HEK293 (cell line): ENCODE data around the gene TAS2R46.

ENCODE experiments used
- CTCF ChIA-PET: fragments of 350-600 bp; formaldehyde crosslinking; extraction: SDS; loops from one replicate; lab custom pipeline; 2021; ENCODE audit warnings: antibody characterized with exemption; lab: Yijun Ruan, JAX
- POLR2A ChIA-PET: fragments of 300-600 bp; formaldehyde crosslinking; extraction: SDS; loops from one replicate; lab custom pipeline; 2020; ENCODE audit warnings: antibody characterized with exemption, inconsistent platforms; lab: Yijun Ruan, JAX
- H3K27ac ChIP-seq: fragments of 200-500 bp; sonication (Bioruptor generic); 2 replicates; pipeline ENCODE4 v1.5.1; 2014; ENCODE audit warnings: low read depth, low read length, control low read depth, inconsistent platforms; ENCODE audit errors: extremely low read depth
- H3K36me3 ChIP-seq, 2 experiments: fragments of 200-500 bp in 1 of 2; sonication (Bioruptor generic) in 1 of 2; 1 replicate in 1 of 2; 2 replicates in 1 of 2; pipeline ENCODE4 v1.5.1; 2014 to 2017; ENCODE audit warnings: inconsistent platforms in 2 of 2, low read length in 2 of 2; ENCODE audit not compliant: control insufficient read depth in 2 of 2, insufficient read depth in 1 of 2
- H3K4me1 ChIP-seq: fragments of 200-500 bp; sonication (Bioruptor generic); 2 replicates; pipeline ENCODE4 v1.5.1; 2014; ENCODE audit warnings: mild to moderate bottlenecking, low read length, inconsistent platforms; ENCODE audit not compliant: control insufficient read depth, insufficient read depth
- H3K4me3 ChIP-seq: 2 replicates; pipeline ENCODE4 v1.5.1; 2011; ENCODE audit warnings: low read depth, mild to moderate bottlenecking, control low read depth, low read length, moderate library complexity
- H3K9me3 ChIP-seq: fragments of 200-500 bp; sonication (Bioruptor generic); 2 replicates; pipeline ENCODE4 v1.5.1; 2014; ENCODE audit warnings: low read depth, low read length, inconsistent platforms; ENCODE audit not compliant: control insufficient read depth, insufficient read depth
- FEZF1 ChIP-seq: fragments of 450-650 bp; formaldehyde crosslinking; IDR thresholded peaks from 2 replicates; pipeline ENCODE4 v1.5.1; 2016; ENCODE audit warnings: missing biosample characterization, missing genetic modification characterization
- PRDM1 ChIP-seq: fragments of 450-650 bp; formaldehyde crosslinking; IDR thresholded peaks from 2 replicates; pipeline ENCODE4; 2016; ENCODE audit warnings: missing biosample characterization, missing genetic modification characterization
- ZBTB48 ChIP-seq: fragments of 450-650 bp; formaldehyde crosslinking; IDR thresholded peaks from 2 replicates; pipeline ENCODE4 v1.5.1; 2016; ENCODE audit warnings: missing biosample characterization, missing genetic modification characterization
- ZNF530 ChIP-seq: fragments of 450-650 bp; formaldehyde crosslinking; IDR thresholded peaks from 2 replicates; pipeline ENCODE4 v1.5.1; 2016; ENCODE audit warnings: low read depth, missing biosample characterization, missing genetic modification characterization
- ZNF621 ChIP-seq: fragments of 450-650 bp; formaldehyde crosslinking; IDR thresholded peaks from 2 replicates; pipeline ENCODE4 v1.5.1; 2017; ENCODE audit warnings: missing biosample characterization, missing genetic modification characterization

Gene TAS2R46

GRCh38 chr12:11015775-11016430 is 46.2 kb downstream of the TAS2R46 start:
- H3K9me3 ChIP-seq = no peaks in the 10 kb centered on the region
- ChIA-PET POLR2A (no interaction called here), CTCF (no interaction called here)
- TF ChIP-seq ZBTB48 (tag by site-specific recombination) (no peak), PRDM1 (tag by site-specific recombination) (0 out of 2 replicates have a peak, but pooled peaks have one; percentile 13)
- TF ChIP-seq, all 188 proteins: peak for 1
- no peak overlapping the region for H3K4me3 ChIP-seq
- H3K27ac ChIP-seq = no peak overlapping the region
- H3K36me3 ChIP-seq = no peaks in the 10 kb centered on the region
- H3K4me1 ChIP-seq = no peaks in the 10 kb centered on the region

- no peak for TF ChIP-seq FEZF1 (tag by site-specific recombination)
- no peak for TF ChIP-seq ZNF621 (tag by site-specific recombination)
- no peak for TF ChIP-seq ZNF530 (tag by site-specific recombination)
- ChIA-PET CTCF (no interaction called here), POLR2A (no interaction called here)
- no peak overlapping the region for H3K4me3 ChIP-seq
- H3K4me1 ChIP-seq = no peaks in the 10 kb centered on the region
- H3K36me3 ChIP-seq = no peaks in the 10 kb centered on the region
- no peak overlapping the region for H3K27ac ChIP-seq
- H3K9me3 ChIP-seq = no peaks in the 10 kb centered on the region
These were observed 47.9 kb downstream of the TAS2R46 start for GRCh38 chr12:11014234-11014633.
